ENCODE measurements around the gene REELD1.

GRCh38 chr4:146186596-146186995, 27.7 kb upstream of the REELD1 start:
- TF ChIP-seq POLR2A (IDR thresholded peaks at IDR 0.05), result no peak
- TF ChIP-seq CTCF (IDR thresholded peaks at IDR 0.05), result no peak
